GM19455 (cell line): ENCODE data around the gene LIN7A.

Source experiments
- ATAC-seq: cut with Tn5 transposase; IDR thresholded peaks from one replicate; pipeline ENCODE4 v1.9.1; 2021; ENCODE audit not compliant: unreplicated experiment

LIN7A gene

GRCh38 chr12:80937391-80938238 is at the start of gene LIN7A:
Gene LIN7A (minus strand): TSS chr12:80937934. CDS start chr12:80937722, 212 bp downstream.
- ATAC-seq: peak; percentile 17

GRCh38 chr12:80986224-80986623 is 48.5 kb upstream of the LIN7A start:
- no peak for ATAC-seq

- ATAC-seq: no peak
These were observed 42.1 kb upstream of the LIN7A start for GRCh38 chr12:80979816-80980215.

GRCh38 chr12:80979251-80979650 is 41.5 kb upstream of the LIN7A start:
- no peak for ATAC-seq

- no peak for ATAC-seq
These were observed 39.6 kb upstream of the LIN7A start for GRCh38 chr12:80977346-80977745.

- ATAC-seq: no peak
These were observed 30.6 kb upstream of the LIN7A start for GRCh38 chr12:80968326-80968725.

- ATAC-seq: no peak
These were observed 29.8 kb upstream of the LIN7A start for GRCh38 chr12:80967565-80967964.

GRCh38 chr12:80966001-80966400 is 28.3 kb upstream of the LIN7A start:
- ATAC-seq: no peak

GRCh38 chr12:80958162-80958561 is 20.4 kb upstream of the LIN7A start:
- no peak for ATAC-seq

- no peak for ATAC-seq
These were observed 17.3 kb upstream of the LIN7A start for GRCh38 chr12:80954857-80955520.

- ATAC-seq: no peak
These were observed 14.7 kb upstream of the LIN7A start for GRCh38 chr12:80952443-80952842.

GRCh38 chr12:80946591-80946990 is 8.9 kb upstream of the LIN7A start:
- ATAC-seq: no peak

GRCh38 chr12:80943338-80943737 is 5.6 kb upstream of the LIN7A start:
- no peak for ATAC-seq

- ATAC-seq: no peak
These were observed 4.2 kb upstream of the LIN7A start for GRCh38 chr12:80941916-80942315.

GRCh38 chr12:80939231-80939950 is 1.7 kb upstream of the LIN7A start:
- no peak for ATAC-seq

- no peak for ATAC-seq
These were observed 663 bp upstream of the LIN7A start for GRCh38 chr12:80938397-80938796.

GRCh38 chr12:80936642-80937390 is 918 bp downstream of the LIN7A start:
- ATAC-seq: peak; percentile 64

- ATAC-seq: no peak
These were observed 1.4 kb downstream of the LIN7A start for GRCh38 chr12:80936353-80936641.

GRCh38 chr12:80935111-80935510 is 2.6 kb downstream of the LIN7A start:
- no peak for ATAC-seq

GRCh38 chr12:80925983-80926382 is 11.8 kb downstream of the LIN7A start:
- ATAC-seq: no peak

- ATAC-seq: no peak
These were observed 12.5 kb downstream of the LIN7A start for GRCh38 chr12:80925237-80925636.
